ENCODE data around the gene CERS2.

The CERS2 gene

DNA sequence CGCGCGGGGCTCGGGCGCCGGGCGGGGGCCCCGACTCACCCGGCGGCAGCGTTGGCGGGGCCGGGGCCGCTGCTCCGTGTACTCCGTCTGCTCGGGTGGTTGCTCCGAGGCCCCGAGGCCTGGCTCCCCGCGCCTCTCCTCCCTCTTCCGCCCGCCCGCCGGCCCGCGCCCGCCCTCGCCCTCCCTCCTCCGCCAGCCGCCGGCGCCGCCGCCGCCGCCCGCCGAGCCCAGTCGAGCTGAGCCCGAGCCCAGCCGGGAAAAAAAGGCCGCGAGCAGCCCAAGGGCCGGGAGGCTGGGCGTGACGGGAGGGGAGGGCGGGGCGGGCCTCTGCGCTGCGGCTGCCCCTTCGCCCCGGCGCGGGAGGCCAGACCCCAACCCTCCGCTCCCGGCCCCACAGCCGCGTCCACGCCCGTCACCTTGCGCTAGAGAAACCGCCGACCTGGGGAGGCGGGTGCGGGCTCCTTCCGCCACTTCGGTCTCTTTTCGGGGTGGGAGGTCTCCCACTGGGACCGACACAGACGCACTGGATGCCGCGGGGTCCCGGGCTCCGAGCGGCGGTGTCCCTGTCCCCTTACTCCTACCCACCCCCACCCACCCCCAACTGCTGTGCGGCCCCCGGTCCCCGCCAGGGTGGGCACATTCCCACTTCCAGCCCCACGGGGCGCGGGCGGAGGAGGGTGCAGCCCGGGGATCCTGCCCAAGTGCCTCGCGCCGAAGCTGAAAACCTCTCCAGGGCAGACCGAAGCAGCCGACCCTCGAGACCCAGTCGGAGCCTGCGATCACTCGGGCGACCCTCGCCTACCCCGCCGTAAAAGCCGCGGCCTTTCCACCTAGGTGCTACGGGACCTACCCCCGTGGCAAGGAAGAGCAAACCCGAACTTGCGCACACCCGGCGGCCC, at the start of gene CERS2:
CERS2 (minus strand) TSS at position 256 of the 899 bp plus-strand sequence. CDS start 5,745 bp downstream, outside the sequence.
- peaks cover 80 to 88% of the 10 kb centered on the region in 2 experiments for H3K4me1 ChIP-seq (ENCODE audit: control insufficient read depth in 1 of 2, insufficient read depth in 1 of 2, low read depth in 1 of 2, low read length in 1 of 2)
- peak within 1 kb of the TSS; percentile 79 to 90 for H3K4me3 ChIP-seq (ENCODE audit: low read depth in 1 of 2, low read length in 1 of 2)
- no peaks in the 10 kb centered on the region for H3K9me3 ChIP-seq
- no peak for TF ChIP-seq CTCF (IDR thresholded peaks at IDR 0.05)
- H3K27me3 ChIP-seq: no peaks in the 10 kb centered on the region
- H3K27ac ChIP-seq: peak within 1 kb of the TSS; percentile 97
- no peaks in the 10 kb centered on the region for H3K36me3 ChIP-seq

DNA sequence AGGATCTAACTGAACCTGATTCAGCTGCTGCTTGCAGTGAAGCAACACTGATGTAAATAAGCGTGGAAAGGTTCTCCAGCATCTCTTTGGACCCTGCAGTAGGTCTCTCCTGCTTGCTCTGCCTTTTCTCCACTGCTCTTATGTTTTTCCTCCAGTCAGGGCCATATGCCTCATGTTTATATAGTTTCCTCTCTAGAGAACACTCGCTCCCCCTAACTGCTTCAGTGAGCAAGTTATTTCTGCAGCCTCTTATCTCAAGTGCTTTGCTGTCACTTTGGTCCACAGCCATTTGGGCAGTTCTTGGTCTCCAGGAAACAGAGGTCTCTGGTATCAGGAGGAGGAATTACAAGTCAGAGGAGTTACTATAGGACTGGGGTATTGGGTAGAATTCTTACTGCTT, 38.9 kb upstream of the CERS2 start:
- peaks cover 10 to 13% of the 10 kb centered on the region in 2 experiments for H3K4me1 ChIP-seq (ENCODE audit: control insufficient read depth in 1 of 2, insufficient read depth in 1 of 2, low read depth in 1 of 2, low read length in 1 of 2)
- H3K36me3 ChIP-seq: peaks cover 17% of the 10 kb centered on the region
- H3K27ac ChIP-seq: no peak overlapping the region
- H3K9me3 ChIP-seq: no peaks in the 10 kb centered on the region
- H3K4me3 ChIP-seq (ENCODE audit: low read depth in 1 of 2, low read length in 1 of 2): no peak overlapping the region
- no peaks in the 10 kb centered on the region for H3K27me3 ChIP-seq
- no peak for TF ChIP-seq CTCF (IDR thresholded peaks at IDR 0.05)

- peaks cover 10% of the 10 kb centered on the region for H3K36me3 ChIP-seq
- TF ChIP-seq CTCF (IDR thresholded peaks at IDR 0.05): no peak
- no peaks in the 10 kb centered on the region for H3K27me3 ChIP-seq
- peaks cover 14 to 18% of the 10 kb centered on the region in 2 experiments for H3K4me1 ChIP-seq (ENCODE audit: control insufficient read depth in 1 of 2, insufficient read depth in 1 of 2, low read depth in 1 of 2, low read length in 1 of 2)
- no peaks in the 10 kb centered on the region for H3K9me3 ChIP-seq
- H3K4me3 ChIP-seq (ENCODE audit: low read depth in 1 of 2, low read length in 1 of 2): no peak overlapping the region
- no peak overlapping the region for H3K27ac ChIP-seq
Observed at GRCh38 chr1:151012684-151013471, 38.2 kb upstream of the CERS2 start.

GRCh38 chr1:151011154-151011850, 36.7 kb upstream of the CERS2 start:
- no peak for TF ChIP-seq CTCF (IDR thresholded peaks at IDR 0.05)
- peaks cover 8% of the 10 kb centered on the region for H3K36me3 ChIP-seq
- H3K4me1 ChIP-seq (ENCODE audit: control insufficient read depth in 1 of 2, insufficient read depth in 1 of 2, low read depth in 1 of 2, low read length in 1 of 2): peaks cover 28 to 29% of the 10 kb centered on the region in 2 experiments
- H3K27ac ChIP-seq: no peak overlapping the region
- H3K4me3 ChIP-seq (ENCODE audit: low read depth in 1 of 2, low read length in 1 of 2): no peak overlapping the region
- H3K9me3 ChIP-seq: no peaks in the 10 kb centered on the region
- H3K27me3 ChIP-seq: no peaks in the 10 kb centered on the region

DNA sequence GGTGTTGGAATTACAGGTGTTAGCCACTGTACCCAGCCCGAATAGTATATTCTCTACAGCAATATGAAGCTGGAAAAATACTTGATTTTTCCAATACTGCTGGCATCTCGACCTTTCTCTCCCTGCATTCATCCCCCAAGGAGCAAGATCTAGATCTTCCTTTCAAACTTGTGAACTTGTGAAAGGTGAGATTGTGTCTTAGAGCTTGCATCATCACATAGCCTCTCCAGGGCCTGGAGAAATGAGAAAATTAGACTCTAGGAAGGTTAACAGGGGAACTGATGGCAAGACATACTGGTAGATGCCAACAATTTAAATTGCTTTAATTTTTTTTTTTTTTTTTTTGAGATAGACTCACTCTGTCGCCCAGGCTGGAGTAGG, 35.7 kb upstream of the CERS2 start:
- no peak overlapping the region for H3K4me3 ChIP-seq (ENCODE audit: low read depth in 1 of 2, low read length in 1 of 2)
- no peaks in the 10 kb centered on the region for H3K27me3 ChIP-seq
- H3K27ac ChIP-seq: no peak overlapping the region
- H3K9me3 ChIP-seq: no peaks in the 10 kb centered on the region
- peaks cover 29 to 37% of the 10 kb centered on the region in 2 experiments for H3K4me1 ChIP-seq (ENCODE audit: control insufficient read depth in 1 of 2, insufficient read depth in 1 of 2, low read depth in 1 of 2, low read length in 1 of 2)
- TF ChIP-seq CTCF (IDR thresholded peaks at IDR 0.05): no peak
- H3K36me3 ChIP-seq: peaks cover 4% of the 10 kb centered on the region
